NCI-H446 treated with DMSO at 0.1 percent for 48 hours (cell line): ENCODE results near the gene KRT3.
"Not testable (repeated sequence)": the region's sequence is repeated elsewhere in the genome, so short reads cannot be mapped to it uniquely, and the experiment has no call there.

ENCODE experiments used
- DNase-seq: peaks from one replicate; lab custom pipeline; 2025; lab: John Stamatoyannopoulos, UW

Gene KRT3

DNA sequence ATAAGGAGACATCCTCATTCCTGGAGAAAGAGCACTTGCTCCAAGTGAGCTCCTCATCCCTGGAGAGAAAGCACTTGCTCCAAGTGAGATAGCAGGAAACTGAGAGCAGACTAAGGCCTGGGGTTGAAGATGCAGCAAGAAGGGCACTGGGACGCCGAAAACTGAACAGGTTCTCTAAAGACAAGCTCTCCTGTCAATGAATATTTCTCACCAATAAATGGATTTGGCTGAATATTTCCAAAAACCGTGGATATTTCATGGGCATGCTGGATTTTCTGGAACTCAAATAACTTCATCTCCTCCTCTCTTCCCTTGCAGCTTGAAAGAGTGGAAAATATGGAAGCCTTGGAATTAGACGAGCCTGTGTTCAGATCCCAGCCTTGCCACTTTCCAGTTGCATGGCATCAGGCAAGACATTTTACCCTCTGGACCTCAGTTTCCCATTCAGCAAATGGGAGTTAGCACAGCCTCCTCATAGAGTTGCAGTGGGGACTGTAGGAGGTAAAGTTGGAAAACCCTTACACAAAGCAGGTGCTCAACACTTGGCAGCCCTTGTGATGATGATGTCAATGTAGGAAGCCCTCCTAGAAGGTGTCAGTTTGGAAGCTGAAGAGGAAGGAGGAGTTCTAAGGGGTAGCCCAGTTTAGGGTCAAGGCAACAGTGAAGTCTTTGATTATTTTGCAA, 14.4 kb downstream of the KRT3 start:
- DNase-seq = no peak

DNA sequence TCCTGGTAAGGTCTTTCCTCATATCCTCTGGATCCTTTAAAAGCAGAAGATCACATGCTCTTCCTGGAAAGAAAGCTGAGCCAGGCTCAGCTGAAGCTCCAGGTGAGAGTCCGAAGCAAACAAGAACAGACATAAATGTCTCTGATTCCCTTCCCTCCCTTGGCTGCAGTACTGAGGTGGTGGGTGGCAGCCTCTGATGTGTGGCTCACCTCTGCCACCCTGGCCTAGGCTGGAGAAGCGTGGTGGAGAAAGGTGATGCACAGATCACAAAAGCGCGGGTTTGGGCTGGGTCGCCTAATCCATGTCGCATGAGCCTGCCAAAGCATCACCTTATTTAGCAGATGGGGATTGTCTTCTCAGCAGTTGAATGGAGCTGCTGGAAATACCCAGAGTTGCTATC, 16.0 kb downstream of the KRT3 start:
- no peak for DNase-seq

GRCh38 chr12:52778833-52779232, 17.1 kb downstream of the KRT3 start:
- DNase-seq = no peak

GRCh38 chr12:52777566-52777965, 18.4 kb downstream of the KRT3 start:
- DNase-seq = no peak

GRCh38 chr12:52776913-52777395, 19.0 kb downstream of the KRT3 start, which contains the start of gene KRT76:
Gene KRT76 (minus strand): TSS chr12:52777345. CDS start chr12:52777291, 54 bp downstream.
- DNase-seq = no peak

GRCh38 chr12:52776435-52776834, 19.5 kb downstream of the KRT3 start:
- DNase-seq = no peak

DNA sequence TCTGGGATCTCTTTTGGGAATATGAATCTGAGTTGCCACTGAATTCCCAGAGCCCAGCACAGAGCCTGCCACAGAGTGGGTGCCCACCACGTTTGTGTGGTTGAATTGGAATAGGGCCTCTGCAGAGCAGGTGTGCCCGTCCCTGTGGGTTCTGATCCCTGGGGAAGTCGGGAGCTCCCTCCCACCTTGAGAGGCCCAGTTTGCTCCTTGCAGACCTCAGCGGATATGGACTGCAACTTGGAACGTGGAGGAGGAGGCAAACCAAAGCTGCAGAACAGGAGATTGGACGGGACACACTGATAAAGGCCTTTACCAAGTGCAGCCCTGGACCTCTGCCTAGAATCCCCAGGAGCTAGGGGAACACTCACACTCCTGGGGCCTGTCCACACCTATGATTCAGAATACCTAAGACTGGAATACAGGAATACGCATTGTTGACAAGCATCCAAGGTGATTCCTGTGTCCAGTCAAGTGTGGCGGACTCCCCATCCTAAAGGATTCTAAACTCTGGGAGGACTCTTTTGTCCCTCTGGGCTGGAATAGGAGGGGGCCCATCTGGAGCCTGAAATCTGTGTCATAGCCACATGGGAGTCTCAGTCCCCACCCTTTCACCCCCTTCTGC, 21.2 kb downstream of the KRT3 start:
- no peak for DNase-seq

- no peak for DNase-seq
These were observed 23.1 kb downstream of the KRT3 start for GRCh38 chr12:52772772-52773171.

GRCh38 chr12:52772188-52772587, 23.7 kb downstream of the KRT3 start:
- DNase-seq = no peak

DNA sequence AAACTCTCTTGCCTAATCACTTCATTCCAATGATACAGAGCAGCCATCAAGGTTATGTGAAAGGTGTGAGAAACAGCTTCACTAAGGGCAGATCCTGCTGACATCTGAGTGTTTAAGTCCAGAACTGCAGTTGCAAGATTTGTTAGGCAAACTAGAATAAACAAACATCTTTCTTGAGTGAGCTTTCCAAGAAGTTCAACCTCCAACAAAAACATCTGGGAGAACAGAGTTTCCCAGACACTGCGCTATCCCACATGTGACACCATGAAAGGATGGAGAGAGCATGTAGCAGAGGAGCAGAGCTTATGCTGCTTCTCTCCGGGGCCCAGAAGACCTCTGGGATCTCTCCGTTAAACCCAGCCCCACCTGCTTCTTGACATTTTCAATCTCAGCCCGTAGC, 24.4 kb downstream of the KRT3 start:
- no peak for DNase-seq

- DNase-seq = no peak
These were observed 24.8 kb downstream of the KRT3 start for GRCh38 chr12:52771088-52771487.

DNA sequence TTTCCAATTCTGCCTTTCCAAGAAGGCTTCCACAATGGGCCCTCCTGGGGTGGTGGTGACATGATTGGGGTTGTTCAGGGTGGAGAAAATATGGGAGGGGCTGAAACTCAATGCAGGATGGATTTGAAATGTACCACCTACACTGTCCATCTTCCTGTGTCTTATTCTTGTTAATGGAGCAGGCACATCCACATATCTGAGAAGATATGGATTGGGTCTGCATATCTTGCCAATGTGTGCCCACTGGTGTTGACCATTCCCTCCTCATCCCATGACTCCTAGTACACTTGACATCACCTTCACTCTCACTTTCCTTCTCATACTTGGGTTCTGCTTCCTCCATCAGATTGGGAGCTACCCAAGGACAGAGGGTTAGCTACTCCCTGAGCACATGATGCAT, 26.0 kb downstream of the KRT3 start:
- no peak for DNase-seq

DNA sequence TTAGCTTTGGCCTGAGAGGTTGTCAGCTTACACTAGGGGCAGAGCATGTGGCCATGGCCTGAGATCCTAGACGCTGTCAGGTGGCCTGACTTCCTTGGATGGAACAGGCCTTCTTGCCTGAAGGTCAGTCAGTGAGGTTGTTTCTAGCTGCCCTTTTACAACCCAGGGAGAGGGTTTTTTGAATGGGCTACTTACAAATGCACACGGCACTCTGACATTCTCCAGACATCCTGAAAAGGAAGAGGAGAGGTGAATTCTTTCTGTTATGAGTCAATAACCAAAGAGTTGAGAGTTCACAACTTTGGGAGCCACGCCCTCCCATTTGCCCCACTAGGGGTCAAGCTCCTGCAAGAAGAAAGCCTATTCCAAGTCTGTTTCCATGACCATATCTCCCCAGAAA, 26.6 kb downstream of the KRT3 start:
- DNase-seq = no peak

- no peak for DNase-seq
These were observed 27.3 kb downstream of the KRT3 start for GRCh38 chr12:52768479-52769200.

DNA sequence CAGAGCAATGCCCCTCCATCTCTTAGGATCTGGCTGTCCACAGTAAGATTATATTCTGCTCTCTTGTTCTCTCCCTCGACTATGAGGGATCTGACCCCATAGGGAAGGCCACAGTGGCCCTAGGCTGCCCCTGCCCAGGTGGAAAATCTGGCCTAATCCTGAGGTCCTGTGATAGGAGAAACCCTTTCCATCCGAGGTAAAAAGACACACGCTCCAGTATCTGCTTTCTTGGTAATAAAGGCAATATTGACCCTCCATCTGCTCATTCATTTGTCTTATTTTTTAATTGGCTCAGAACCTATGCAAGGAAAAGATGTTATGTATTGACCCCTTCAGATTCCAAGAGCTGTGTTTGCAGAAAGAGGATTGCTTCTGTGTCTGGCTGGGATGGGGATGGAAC, 28.5 kb downstream of the KRT3 start:
- no peak for DNase-seq

- no peak for DNase-seq
These were observed 28.9 kb downstream of the KRT3 start for GRCh38 chr12:52767020-52767379.

DNA sequence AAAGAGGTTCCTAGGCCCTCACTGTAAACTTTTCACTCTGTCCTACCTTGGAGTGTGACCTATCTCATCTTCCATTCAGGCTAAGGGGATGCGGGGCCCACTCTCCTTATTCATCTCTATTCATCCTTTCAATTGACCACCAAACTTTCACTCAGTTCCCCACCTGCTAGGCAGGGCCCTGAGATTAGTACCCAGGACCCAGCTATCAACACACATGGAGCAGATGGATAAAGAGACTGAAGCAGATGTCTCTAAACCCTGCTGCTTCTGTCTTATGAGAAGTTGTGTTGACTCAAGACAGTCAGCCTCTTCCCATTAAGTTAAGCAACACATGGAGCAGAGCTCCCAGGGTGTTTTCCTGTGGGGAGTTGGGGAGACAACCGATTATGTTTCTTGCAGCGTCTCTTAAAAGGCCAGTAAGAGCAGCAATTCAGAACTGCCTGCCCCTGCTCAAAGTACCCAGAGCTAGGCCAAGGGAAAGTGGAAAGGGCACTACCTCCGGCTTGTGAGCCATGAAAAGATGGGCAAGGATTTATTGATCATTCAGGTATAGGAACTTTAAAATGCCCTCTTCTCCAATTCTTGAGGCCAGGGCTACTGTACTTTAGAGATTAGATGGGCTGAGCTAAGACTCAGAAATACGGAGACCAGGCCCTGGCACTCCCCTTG, 29.4 kb downstream of the KRT3 start:
- no peak for DNase-seq

DNA sequence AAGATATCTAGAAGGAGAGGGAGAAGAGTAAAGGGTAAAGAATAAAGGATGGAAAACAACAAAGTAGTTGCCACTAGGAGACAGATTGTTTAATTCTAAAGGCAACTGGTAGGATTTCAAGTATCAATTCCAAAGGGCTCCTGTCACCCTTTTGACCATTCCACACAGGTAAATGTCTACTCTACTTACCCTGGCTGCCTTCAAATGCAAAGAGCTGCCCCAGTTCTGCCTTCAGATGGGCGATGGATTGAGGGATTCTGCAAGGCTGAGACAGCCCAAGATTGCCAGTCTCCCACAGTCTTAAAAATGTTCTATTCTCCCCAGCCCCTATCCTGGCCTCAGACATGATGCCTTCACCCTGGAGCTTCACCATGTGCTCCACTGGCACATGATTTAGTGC, 30.2 kb downstream of the KRT3 start:
- no peak for DNase-seq

DNA sequence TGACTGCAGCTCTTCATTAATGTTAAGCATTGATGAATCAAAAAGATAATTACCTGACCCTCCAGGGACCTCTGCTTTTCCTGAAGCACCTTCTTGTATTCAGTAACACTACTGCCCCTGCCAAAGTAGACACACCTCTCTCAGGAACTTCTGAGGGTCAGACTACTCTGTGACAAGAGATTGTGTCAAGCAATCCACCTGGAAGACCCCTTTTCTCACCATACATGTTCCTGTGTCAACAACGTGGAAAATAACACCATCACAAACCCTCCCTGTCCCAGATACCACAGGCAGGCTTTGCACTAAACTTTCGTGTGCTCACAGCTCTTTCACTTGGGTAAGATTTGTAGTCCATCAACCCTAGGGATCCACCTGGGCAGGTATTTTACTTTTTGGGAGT, 31.9 kb downstream of the KRT3 start:
- no peak for DNase-seq

GRCh38 chr12:52763036-52763659, 32.8 kb downstream of the KRT3 start:
- DNase-seq = no peak

DNA sequence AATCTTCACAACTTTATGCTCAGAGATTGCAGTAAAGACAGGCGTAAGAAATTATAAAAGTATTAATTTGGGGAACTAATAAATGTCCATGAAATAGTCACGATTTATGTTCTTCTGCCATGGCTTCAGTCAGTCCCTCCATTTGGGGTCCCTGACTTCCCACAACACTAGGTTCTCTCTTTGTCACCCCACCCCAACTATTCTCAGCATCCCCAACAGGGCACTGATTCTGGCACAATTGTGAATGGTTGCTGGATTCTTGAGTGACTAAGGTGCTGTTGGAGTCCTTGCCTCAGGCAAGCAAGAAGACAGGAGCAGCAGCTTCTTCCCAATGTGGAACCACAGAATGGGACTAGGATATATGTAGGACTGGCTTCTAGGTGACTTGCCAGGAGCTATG, 34.1 kb downstream of the KRT3 start:
- no peak for DNase-seq

DNA sequence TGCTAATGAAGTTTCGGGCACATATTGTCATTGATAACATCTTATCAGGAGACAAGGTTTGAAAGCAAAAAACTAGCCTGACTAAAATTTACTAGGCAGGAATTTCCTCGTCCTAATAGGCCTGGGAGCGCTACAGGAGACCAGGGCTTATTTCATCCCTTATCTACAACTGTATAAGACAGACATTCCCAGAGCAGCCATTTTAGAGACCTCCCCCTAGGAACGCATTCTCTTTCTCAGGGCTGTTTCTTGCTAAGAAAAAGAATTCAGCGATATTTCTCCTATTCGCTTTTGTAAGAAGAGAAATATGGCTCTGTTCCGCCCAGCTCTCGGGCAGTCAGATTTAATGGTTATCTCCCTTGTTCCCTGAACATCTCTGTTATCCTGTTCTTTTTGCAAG, 34.7 kb downstream of the KRT3 start:
- DNase-seq = not testable (repeated sequence)
